Neural cell (in vitro differentiated cells): ENCODE measurements around the gene MTA1. TPM values are rescaled to one million over a fixed set of nuclear protein-coding genes. Genes with fewer than 3 reads are reported as not detected.

Experiments used
- H2AFZ ChIP-seq: fragments of 200-600, 300-800 bp; sonication (generic), shearing (Covaris generic); 2 replicates; pipeline ENCODE4 v1.6.0; 2014; ENCODE audit warnings: low read depth, mild to moderate bottlenecking, antibody characterized with exemption, low read length, moderate library complexity
- H3F3A ChIP-seq: fragments of 200-600 bp; shearing (Covaris generic); 2 replicates; pipeline ENCODE4 v1.6.1; 2016; ENCODE audit warnings: mild to moderate bottlenecking, moderate library complexity, mixed read lengths, antibody characterized with exemption, low read length; ENCODE audit not compliant: insufficient read depth, poor library complexity, severe bottlenecking
- H3K27ac ChIP-seq: fragments of 200-600, 300-800 bp; sonication (generic), shearing (Covaris generic); 2 replicates; pipeline ENCODE4 v1.5.1; 2014; ENCODE audit warnings: mild to moderate bottlenecking, low read length, moderate library complexity
- H3K27me3 ChIP-seq: fragments of 300-800, 200-600 bp; sonication (generic), shearing (Covaris generic); 2 replicates; pipeline ENCODE4 v1.6.0; 2014; ENCODE audit warnings: mild to moderate bottlenecking, low read depth, low read length, moderate library complexity; ENCODE audit not compliant: insufficient read depth
- H3K36me3 ChIP-seq: fragments of 300-800, 200-600 bp; sonication (generic), shearing (Covaris generic); 2 replicates; pipeline ENCODE4 v1.5.1; 2014; ENCODE audit warnings: mild to moderate bottlenecking, antibody characterized with exemption, low read length, moderate library complexity; ENCODE audit not compliant: insufficient read depth
- H3K4me2 ChIP-seq: fragments of 300-800, 200-600 bp; sonication (generic), shearing (Covaris generic); 2 replicates; pipeline ENCODE4 v1.6.0; 2014; ENCODE audit warnings: mild to moderate bottlenecking, low read length
- H3K4me3 ChIP-seq: fragments of 300-800, 200-600 bp; sonication (generic), shearing (Covaris generic); 2 replicates; pipeline ENCODE4 v1.5.1; 2014; ENCODE audit warnings: mild to moderate bottlenecking, low read length, moderate library complexity
- H3K79me2 ChIP-seq: fragments of 200-600 bp; shearing (Covaris generic); replicated peaks from 2 replicates; pipeline ENCODE4 v1.6.0; 2014; ENCODE audit warnings: mild to moderate bottlenecking, low read length, moderate library complexity; ENCODE audit not compliant: insufficient read depth
- H3K9ac ChIP-seq: fragments of 300-800, 200-600 bp; sonication (generic), shearing (Covaris generic); 2 replicates; pipeline ENCODE4 v1.6.1; 2016; ENCODE audit warnings: mild to moderate bottlenecking, low read length, mixed read lengths
- H3K9me2 ChIP-seq: fragments of 200-600 bp; shearing (Covaris generic); 2 replicates; pipeline ENCODE4 v1.6.1; 2016; ENCODE audit warnings: mild to moderate bottlenecking, low read length, mixed read lengths; ENCODE audit not compliant: insufficient read depth
- H3K9me3 ChIP-seq: fragments of 200-600, 300-800 bp; sonication (generic), shearing (Covaris generic); 2 replicates; pipeline ENCODE4 v1.6.1; 2016; ENCODE audit warnings: mild to moderate bottlenecking, mixed run types, low read length, moderate library complexity, mixed read lengths
- H4K20me1 ChIP-seq: fragments of 200-600 bp; shearing (Covaris generic); 2 replicates; pipeline ENCODE4 v1.6.1; 2016; ENCODE audit warnings: mild to moderate bottlenecking, mixed run types; ENCODE audit not compliant: insufficient read depth
- EP300 ChIP-seq: fragments of 450-650 bp; conservative IDR thresholded peaks from 2 replicates; pipeline ENCODE4 v1.6.1; 2014; ENCODE audit warnings: antibody characterized with exemption, mild to moderate bottlenecking, moderate library complexity; ENCODE audit not compliant: poor library complexity, severe bottlenecking
- EZH2 ChIP-seq: fragments of 200-600, 300-800 bp; shearing (Covaris generic), sonication (generic); IDR thresholded peaks from 2 replicates; pipeline ENCODE4 v1.6.1; 2014; ENCODE audit warnings: antibody characterized with exemption, low read length, borderline replicate concordance, mild to moderate bottlenecking; ENCODE audit not compliant: insufficient read depth, poor library complexity, severe bottlenecking
- MXI1 ChIP-seq: fragments of 450-650 bp; conservative IDR thresholded peaks from 2 replicates; pipeline ENCODE4 v1.6.1; 2014; ENCODE audit warnings: antibody characterized with exemption, mild to moderate bottlenecking; ENCODE audit not compliant: poor library complexity, severe bottlenecking
- POLR2AphosphoS5 ChIP-seq: IDR thresholded peaks from 2 replicates; pipeline ENCODE4 v1.6.1; 2012
- RAD21 ChIP-seq: fragments of 450-650 bp; conservative IDR thresholded peaks from 2 replicates; pipeline ENCODE4 v1.6.1; 2014; ENCODE audit warnings: antibody characterized with exemption, mild to moderate bottlenecking, moderate library complexity
- SMC3 ChIP-seq: fragments of 450-650 bp; conservative IDR thresholded peaks from 2 replicates; pipeline ENCODE4 v1.6.1; 2014; ENCODE audit warnings: antibody characterized with exemption, mild to moderate bottlenecking, moderate library complexity; ENCODE audit not compliant: poor library complexity
- TAF1 ChIP-seq: IDR thresholded peaks from 2 replicates; pipeline ENCODE4 v1.6.1; 2012; ENCODE audit warnings: low read depth
- polyA plus RNA-seq: library from polyadenylated mRNA; depleted of rRNA; stranded (reverse); fragments of >200 nt; gene quantifications from 2 replicates; pipeline ENCODE4 v1.2.3, GENCODE V29; 2014
- TF ChIP-seq, protein P1 (sequence below): fragments of 450-650 bp; IDR thresholded peaks from 2 replicates; pipeline ENCODE4 v1.5.1; 2014; ENCODE audit warnings: antibody characterized with exemption, mild to moderate bottlenecking, moderate library complexity; ENCODE audit not compliant: poor library complexity, severe bottlenecking
- TF ChIP-seq, protein P2 (sequence below): IDR thresholded peaks from 2 replicates; pipeline ENCODE4 v1.6.1; 2012; ENCODE audit warnings: borderline replicate concordance

MTA1 gene
- polyA plus RNA-seq, 1 donor from 2014 or later, result 94.0 TPM

- TF ChIP-seq, protein P1, sequence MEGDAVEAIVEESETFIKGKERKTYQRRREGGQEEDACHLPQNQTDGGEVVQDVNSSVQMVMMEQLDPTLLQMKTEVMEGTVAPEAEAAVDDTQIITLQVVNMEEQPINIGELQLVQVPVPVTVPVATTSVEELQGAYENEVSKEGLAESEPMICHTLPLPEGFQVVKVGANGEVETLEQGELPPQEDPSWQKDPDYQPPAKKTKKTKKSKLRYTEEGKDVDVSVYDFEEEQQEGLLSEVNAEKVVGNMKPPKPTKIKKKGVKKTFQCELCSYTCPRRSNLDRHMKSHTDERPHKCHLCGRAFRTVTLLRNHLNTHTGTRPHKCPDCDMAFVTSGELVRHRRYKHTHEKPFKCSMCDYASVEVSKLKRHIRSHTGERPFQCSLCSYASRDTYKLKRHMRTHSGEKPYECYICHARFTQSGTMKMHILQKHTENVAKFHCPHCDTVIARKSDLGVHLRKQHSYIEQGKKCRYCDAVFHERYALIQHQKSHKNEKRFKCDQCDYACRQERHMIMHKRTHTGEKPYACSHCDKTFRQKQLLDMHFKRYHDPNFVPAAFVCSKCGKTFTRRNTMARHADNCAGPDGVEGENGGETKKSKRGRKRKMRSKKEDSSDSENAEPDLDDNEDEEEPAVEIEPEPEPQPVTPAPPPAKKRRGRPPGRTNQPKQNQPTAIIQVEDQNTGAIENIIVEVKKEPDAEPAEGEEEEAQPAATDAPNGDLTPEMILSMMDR, result no peak
- TF ChIP-seq EZH2, result no peak
- TF ChIP-seq RAD21, result no peak
- no peak for TF ChIP-seq EP300
- TF ChIP-seq, protein P2, sequence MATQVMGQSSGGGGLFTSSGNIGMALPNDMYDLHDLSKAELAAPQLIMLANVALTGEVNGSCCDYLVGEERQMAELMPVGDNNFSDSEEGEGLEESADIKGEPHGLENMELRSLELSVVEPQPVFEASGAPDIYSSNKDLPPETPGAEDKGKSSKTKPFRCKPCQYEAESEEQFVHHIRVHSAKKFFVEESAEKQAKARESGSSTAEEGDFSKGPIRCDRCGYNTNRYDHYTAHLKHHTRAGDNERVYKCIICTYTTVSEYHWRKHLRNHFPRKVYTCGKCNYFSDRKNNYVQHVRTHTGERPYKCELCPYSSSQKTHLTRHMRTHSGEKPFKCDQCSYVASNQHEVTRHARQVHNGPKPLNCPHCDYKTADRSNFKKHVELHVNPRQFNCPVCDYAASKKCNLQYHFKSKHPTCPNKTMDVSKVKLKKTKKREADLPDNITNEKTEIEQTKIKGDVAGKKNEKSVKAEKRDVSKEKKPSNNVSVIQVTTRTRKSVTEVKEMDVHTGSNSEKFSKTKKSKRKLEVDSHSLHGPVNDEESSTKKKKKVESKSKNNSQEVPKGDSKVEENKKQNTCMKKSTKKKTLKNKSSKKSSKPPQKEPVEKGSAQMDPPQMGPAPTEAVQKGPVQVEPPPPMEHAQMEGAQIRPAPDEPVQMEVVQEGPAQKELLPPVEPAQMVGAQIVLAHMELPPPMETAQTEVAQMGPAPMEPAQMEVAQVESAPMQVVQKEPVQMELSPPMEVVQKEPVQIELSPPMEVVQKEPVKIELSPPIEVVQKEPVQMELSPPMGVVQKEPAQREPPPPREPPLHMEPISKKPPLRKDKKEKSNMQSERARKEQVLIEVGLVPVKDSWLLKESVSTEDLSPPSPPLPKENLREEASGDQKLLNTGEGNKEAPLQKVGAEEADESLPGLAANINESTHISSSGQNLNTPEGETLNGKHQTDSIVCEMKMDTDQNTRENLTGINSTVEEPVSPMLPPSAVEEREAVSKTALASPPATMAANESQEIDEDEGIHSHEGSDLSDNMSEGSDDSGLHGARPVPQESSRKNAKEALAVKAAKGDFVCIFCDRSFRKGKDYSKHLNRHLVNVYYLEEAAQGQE, result no peak
- TF ChIP-seq MXI1, result no peak
- TF ChIP-seq TAF1, result no peak
- no peak for TF ChIP-seq SMC3
- no peak for TF ChIP-seq POLR2AphosphoS5
- peaks cover 28% of the 10 kb centered on the region for H3K79me2 ChIP-seq
- peak overlapping the region; percentile 17 for H3K9ac ChIP-seq
- no peaks in the 10 kb centered on the region for H3F3A ChIP-seq
- H3K4me2 ChIP-seq, result no peak overlapping the region
- H2AFZ ChIP-seq, result no peak overlapping the region
- H3K27ac ChIP-seq, result no peak overlapping the region
- no peaks in the 10 kb centered on the region for H4K20me1 ChIP-seq
- no peaks in the 10 kb centered on the region for H3K27me3 ChIP-seq
- no peak overlapping the region for H3K4me3 ChIP-seq
- no peaks in the 10 kb centered on the region for H3K9me2 ChIP-seq
- H3K9me3 ChIP-seq, result no peaks in the 10 kb centered on the region
- no peaks in the 10 kb centered on the region for H3K36me3 ChIP-seq
Measured at GRCh38 chr14:105472486-105472991, 52.9 kb downstream of the MTA1 start.

- peak overlapping the region; percentile 82 for H3K4me3 ChIP-seq
Measured at GRCh38 chr14:105473033-105473676, 53.5 kb downstream of the MTA1 start.

More at GRCh38 chr14:105473033-105473676, 53.5 kb downstream of the MTA1 start:
- peak overlapping the region; percentile 88 for H3K9ac ChIP-seq
- no peaks in the 10 kb centered on the region for H3K9me2 ChIP-seq
- H3K27ac ChIP-seq, result peak overlapping the region; percentile 91
- H3K4me2 ChIP-seq, result peak overlapping the region; percentile 78
- peak overlapping the region; percentile 56 for H2AFZ ChIP-seq
- no peaks in the 10 kb centered on the region for H3K9me3 ChIP-seq
- H3K27me3 ChIP-seq, result no peaks in the 10 kb centered on the region
- no peak for TF ChIP-seq TAF1
- no peak for TF ChIP-seq EZH2
- no peak for TF ChIP-seq RAD21
- TF ChIP-seq POLR2AphosphoS5, result no peak
- TF ChIP-seq SMC3, result no peak
- TF ChIP-seq, protein P1, result no peak
- TF ChIP-seq EP300, result no peak
- no peak for TF ChIP-seq MXI1
- TF ChIP-seq, protein P2, result no peak
- no peaks in the 10 kb centered on the region for H3K36me3 ChIP-seq
- no peaks in the 10 kb centered on the region for H4K20me1 ChIP-seq
- peaks cover 28% of the 10 kb centered on the region for H3K79me2 ChIP-seq
- no peaks in the 10 kb centered on the region for H3F3A ChIP-seq
